HepG2 (cell line): ENCODE data around the gene MC1R. TPM values are rescaled to one million over a fixed set of nuclear protein-coding genes. Genes with fewer than 3 reads are reported as not detected.

Experiments
- KDM2A ChIP-seq: sonication (generic); formaldehyde crosslinking; IDR thresholded peaks from 2 replicates; pipeline ENCODE4 v1.4.0; 2020; ENCODE audit warnings: low read depth, missing genetic modification reagents, borderline replicate concordance
- KLF16 ChIP-seq, 2 experiments: sonication (generic) in 1 of 2; formaldehyde crosslinking in 1 of 2; IDR thresholded peaks; 2 replicates each; pipeline versions ENCODE4 v1.6.1 to v1.8.0; 2016 to 2023; ENCODE audit warnings: missing genetic modification reagents in 2 of 2, missing compliant biosample characterization in 1 of 2
- KLF6 ChIP-seq: IDR thresholded peaks from 2 replicates; pipeline ENCODE4 v1.8.0; 2016; ENCODE audit warnings: missing biosample characterization, missing genetic modification reagents
- RARG ChIP-seq: sonication (generic); formaldehyde crosslinking; IDR thresholded peaks from 2 replicates; pipeline ENCODE4 v1.4.0; 2020; ENCODE audit warnings: low read depth, mild to moderate bottlenecking, missing genetic modification reagents
- SAP130 ChIP-seq: IDR thresholded peaks from 2 replicates; pipeline ENCODE4 v1.6.1; 2016; ENCODE audit warnings: low read depth
- SIN3A ChIP-seq: IDR thresholded peaks from 2 replicates; pipeline ENCODE4 v1.6.1; 2011; ENCODE audit warnings: low read depth, mild to moderate bottlenecking, control low read depth, low read length, borderline replicate concordance
- SRSF1 ChIP-seq: fragments of 200-400 bp; formaldehyde crosslinking; optimal IDR thresholded peaks from 2 replicates; pipeline ENCODE3; 2017; ENCODE audit warnings: mild to moderate bottlenecking, low read depth, low read length, moderate library complexity
- ZNF121 ChIP-seq: sonication (generic); formaldehyde crosslinking; IDR thresholded peaks from 2 replicates; pipeline ENCODE4 v1.5.0; 2020; ENCODE audit warnings: mild to moderate bottlenecking, missing genetic modification reagents
- ZNF124 ChIP-seq: sonication (generic); formaldehyde crosslinking; IDR thresholded peaks from 2 replicates; pipeline ENCODE4 v1.4.0; 2020; ENCODE audit warnings: missing genetic modification reagents
- ZNF607 ChIP-seq: sonication (generic); formaldehyde crosslinking; IDR thresholded peaks from 2 replicates; pipeline ENCODE4 v1.5.1; 2020; ENCODE audit warnings: missing genetic modification reagents, mild to moderate bottlenecking, borderline replicate concordance
- ZNF768 ChIP-seq: sonication (generic); formaldehyde crosslinking; IDR thresholded peaks from 2 replicates; pipeline ENCODE4 v1.4.0; 2020; ENCODE audit warnings: missing genetic modification reagents
- ZSCAN20 ChIP-seq: sonication (generic); formaldehyde crosslinking; IDR thresholded peaks from 2 replicates; pipeline ENCODE4 v1.4.0; 2020; ENCODE audit warnings: missing genetic modification reagents, mild to moderate bottlenecking, borderline replicate concordance
- polyA plus RNA-seq, 8 experiments: library from polyadenylated mRNA; depleted of rRNA in 3 of 8; stranded (reverse) in 7 of 8; unstranded in 1 of 8; fragments of >200 nt; fragmentation: Illumina TruSeq in 4 of 8; extraction: Trizol in 4 of 8; gene quantifications; 2 replicates each; pipeline versions ENCODE4 v1.2.1 to v1.2.3, GENCODE V29; 2011 to 2016; ENCODE audit warnings: low read depth in 4 of 8, missing spikeins in 1 of 8, mixed read lengths in 1 of 8; ENCODE audit not compliant: insufficient read depth in 1 of 8
- total RNA-seq, 5 experiments: library from RNA; depleted of rRNA; stranded (reverse); fragments of >200 nt; fragmentation: Illumina TruSeq; extraction: Trizol; gene quantifications; 2 replicates each; pipeline ENCODE4 v1.2.3, GENCODE V29; 2016; ENCODE audit warnings: low read depth in 1 of 5
- TF ChIP-seq, protein P1 (sequence below): IDR thresholded peaks from 2 replicates; pipeline ENCODE4 v1.6.1; 2016; ENCODE audit warnings: control low read depth
- TF ChIP-seq, protein P2 (sequence below): sonication (generic); formaldehyde crosslinking; IDR thresholded peaks from 2 replicates; pipeline ENCODE4 v1.9.0; 2022; ENCODE audit warnings: missing genetic modification reagents, mild to moderate bottlenecking, borderline replicate concordance
- TF ChIP-seq, protein P3 (sequence below): IDR thresholded peaks from 2 replicates; pipeline ENCODE4 v1.6.1; 2016; ENCODE audit warnings: mild to moderate bottlenecking
- TF ChIP-seq, protein P4 (sequence below): sonication (generic); formaldehyde crosslinking; IDR thresholded peaks from 2 replicates; pipeline ENCODE4 v1.4.0; 2020; ENCODE audit warnings: mild to moderate bottlenecking, missing genetic modification reagents
- TF ChIP-seq, protein P5 (sequence below): sonication (generic); formaldehyde crosslinking; IDR thresholded peaks from 2 replicates; pipeline ENCODE4 v1.4.0; 2020; ENCODE audit warnings: missing genetic modification reagents
- TF ChIP-seq, protein P6 (sequence below): sonication (generic); formaldehyde crosslinking; IDR thresholded peaks from 2 replicates; pipeline ENCODE4 v1.5.0; 2020; ENCODE audit warnings: missing genetic modification reagents

MC1R gene
- total and polyA plus RNA-seq, 2 of the 13 experiments (the other 11 are each of a cell fraction or from before 2014, with no cell fraction given) = 9.1 to 14.8 TPM

DNA sequence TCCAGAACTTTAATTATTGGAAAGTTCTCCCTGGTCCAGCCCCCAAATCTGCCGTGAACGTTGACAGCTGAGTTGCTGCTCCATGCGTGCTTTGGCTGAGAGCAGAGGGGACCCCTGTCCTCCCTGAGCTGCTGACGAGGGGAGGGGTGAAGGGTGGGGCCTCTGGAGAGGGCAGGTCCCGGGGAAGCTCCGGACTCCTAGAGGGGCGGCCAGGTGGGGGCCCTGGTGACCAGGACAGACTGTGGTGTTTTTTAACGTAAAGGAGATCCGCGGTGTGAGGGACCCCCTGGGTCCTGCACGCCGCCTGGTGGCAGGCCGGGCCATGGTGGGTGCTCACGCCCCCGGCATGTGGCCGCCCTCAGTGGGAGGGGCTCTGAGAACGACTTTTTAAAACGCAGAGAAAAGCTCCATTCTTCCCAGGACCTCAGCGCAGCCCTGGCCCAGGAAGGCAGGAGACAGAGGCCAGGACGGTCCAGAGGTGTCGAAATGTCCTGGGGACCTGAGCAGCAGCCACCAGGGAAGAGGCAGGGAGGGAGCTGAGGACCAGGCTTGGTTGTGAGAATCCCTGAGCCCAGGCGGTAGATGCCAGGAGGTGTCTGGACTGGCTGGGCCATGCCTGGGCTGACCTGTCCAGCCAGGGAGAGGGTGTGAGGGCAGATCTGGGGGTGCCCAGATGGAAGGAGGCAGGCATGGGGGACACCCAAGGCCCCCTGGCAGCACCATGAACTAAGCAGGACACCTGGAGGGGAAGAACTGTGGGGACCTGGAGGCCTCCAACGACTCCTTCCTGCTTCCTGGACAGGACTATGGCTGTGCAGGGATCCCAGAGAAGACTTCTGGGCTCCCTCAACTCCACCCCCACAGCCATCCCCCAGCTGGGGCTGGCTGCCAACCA is at the start of gene MC1R (continued):
- peak; percentile 89; the same call in 1 of the 2 replicates for TF ChIP-seq SIN3A
- TF ChIP-seq KDM2A (CRISPR knock-in tag) = peak; percentile 77
- peak; percentile 69; the same call in 1 of the 2 replicates for TF ChIP-seq ZNF124 (CRISPR knock-in tag)
- peak; percentile 59; the same call in 1 of the 2 replicates for TF ChIP-seq KLF6 (CRISPR knock-in tag)
- TF ChIP-seq SAP130 = peak; percentile 91
- TF ChIP-seq, protein P1, sequence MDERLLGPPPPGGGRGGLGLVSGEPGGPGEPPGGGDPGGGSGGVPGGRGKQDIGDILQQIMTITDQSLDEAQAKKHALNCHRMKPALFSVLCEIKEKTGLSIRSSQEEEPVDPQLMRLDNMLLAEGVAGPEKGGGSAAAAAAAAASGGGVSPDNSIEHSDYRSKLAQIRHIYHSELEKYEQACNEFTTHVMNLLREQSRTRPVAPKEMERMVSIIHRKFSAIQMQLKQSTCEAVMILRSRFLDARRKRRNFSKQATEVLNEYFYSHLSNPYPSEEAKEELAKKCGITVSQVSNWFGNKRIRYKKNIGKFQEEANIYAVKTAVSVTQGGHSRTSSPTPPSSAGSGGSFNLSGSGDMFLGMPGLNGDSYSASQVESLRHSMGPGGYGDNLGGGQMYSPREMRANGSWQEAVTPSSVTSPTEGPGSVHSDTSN = no peak
- TF ChIP-seq, protein P2, sequence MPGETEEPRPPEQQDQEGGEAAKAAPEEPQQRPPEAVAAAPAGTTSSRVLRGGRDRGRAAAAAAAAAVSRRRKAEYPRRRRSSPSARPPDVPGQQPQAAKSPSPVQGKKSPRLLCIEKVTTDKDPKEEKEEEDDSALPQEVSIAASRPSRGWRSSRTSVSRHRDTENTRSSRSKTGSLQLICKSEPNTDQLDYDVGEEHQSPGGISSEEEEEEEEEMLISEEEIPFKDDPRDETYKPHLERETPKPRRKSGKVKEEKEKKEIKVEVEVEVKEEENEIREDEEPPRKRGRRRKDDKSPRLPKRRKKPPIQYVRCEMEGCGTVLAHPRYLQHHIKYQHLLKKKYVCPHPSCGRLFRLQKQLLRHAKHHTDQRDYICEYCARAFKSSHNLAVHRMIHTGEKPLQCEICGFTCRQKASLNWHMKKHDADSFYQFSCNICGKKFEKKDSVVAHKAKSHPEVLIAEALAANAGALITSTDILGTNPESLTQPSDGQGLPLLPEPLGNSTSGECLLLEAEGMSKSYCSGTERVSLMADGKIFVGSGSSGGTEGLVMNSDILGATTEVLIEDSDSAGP (CRISPR knock-in tag) = peak; percentile 30
- TF ChIP-seq, protein P3, sequence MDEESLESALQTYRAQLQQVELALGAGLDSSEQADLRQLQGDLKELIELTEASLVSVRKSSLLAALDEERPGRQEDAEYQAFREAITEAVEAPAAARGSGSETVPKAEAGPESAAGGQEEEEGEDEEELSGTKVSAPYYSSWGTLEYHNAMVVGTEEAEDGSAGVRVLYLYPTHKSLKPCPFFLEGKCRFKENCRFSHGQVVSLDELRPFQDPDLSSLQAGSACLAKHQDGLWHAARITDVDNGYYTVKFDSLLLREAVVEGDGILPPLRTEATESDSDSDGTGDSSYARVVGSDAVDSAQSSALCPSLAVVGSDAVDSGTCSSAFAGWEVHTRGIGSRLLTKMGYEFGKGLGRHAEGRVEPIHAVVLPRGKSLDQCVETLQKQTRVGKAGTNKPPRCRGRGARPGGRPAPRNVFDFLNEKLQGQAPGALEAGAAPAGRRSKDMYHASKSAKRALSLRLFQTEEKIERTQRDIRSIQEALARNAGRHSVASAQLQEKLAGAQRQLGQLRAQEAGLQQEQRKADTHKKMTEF (CRISPR knock-in tag) = no peak; the same call in 1 of the 2 replicates
- peak; percentile 56 for TF ChIP-seq SRSF1
- TF ChIP-seq ZNF607 (CRISPR knock-in tag) = peak; percentile 56
- TF ChIP-seq, protein P4, sequence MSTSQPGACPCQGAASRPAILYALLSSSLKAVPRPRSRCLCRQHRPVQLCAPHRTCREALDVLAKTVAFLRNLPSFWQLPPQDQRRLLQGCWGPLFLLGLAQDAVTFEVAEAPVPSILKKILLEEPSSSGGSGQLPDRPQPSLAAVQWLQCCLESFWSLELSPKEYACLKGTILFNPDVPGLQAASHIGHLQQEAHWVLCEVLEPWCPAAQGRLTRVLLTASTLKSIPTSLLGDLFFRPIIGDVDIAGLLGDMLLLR (CRISPR knock-in tag) = peak; percentile 94; the same call in 1 of the 2 replicates
- TF ChIP-seq, protein P5, sequence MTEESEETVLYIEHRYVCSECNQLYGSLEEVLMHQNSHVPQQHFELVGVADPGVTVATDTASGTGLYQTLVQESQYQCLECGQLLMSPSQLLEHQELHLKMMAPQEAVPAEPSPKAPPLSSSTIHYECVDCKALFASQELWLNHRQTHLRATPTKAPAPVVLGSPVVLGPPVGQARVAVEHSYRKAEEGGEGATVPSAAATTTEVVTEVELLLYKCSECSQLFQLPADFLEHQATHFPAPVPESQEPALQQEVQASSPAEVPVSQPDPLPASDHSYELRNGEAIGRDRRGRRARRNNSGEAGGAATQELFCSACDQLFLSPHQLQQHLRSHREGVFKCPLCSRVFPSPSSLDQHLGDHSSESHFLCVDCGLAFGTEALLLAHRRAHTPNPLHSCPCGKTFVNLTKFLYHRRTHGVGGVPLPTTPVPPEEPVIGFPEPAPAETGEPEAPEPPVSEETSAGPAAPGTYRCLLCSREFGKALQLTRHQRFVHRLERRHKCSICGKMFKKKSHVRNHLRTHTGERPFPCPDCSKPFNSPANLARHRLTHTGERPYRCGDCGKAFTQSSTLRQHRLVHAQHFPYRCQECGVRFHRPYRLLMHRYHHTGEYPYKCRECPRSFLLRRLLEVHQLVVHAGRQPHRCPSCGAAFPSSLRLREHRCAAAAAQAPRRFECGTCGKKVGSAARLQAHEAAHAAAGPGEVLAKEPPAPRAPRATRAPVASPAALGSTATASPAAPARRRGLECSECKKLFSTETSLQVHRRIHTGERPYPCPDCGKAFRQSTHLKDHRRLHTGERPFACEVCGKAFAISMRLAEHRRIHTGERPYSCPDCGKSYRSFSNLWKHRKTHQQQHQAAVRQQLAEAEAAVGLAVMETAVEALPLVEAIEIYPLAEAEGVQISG = peak; percentile 73
- TF ChIP-seq ZNF121 (CRISPR knock-in tag) = peak; percentile 16; the same call in 1 of the 2 replicates
- no peak; the same call in 1 of the 2 replicates for TF ChIP-seq RARG
- TF ChIP-seq, protein P6, sequence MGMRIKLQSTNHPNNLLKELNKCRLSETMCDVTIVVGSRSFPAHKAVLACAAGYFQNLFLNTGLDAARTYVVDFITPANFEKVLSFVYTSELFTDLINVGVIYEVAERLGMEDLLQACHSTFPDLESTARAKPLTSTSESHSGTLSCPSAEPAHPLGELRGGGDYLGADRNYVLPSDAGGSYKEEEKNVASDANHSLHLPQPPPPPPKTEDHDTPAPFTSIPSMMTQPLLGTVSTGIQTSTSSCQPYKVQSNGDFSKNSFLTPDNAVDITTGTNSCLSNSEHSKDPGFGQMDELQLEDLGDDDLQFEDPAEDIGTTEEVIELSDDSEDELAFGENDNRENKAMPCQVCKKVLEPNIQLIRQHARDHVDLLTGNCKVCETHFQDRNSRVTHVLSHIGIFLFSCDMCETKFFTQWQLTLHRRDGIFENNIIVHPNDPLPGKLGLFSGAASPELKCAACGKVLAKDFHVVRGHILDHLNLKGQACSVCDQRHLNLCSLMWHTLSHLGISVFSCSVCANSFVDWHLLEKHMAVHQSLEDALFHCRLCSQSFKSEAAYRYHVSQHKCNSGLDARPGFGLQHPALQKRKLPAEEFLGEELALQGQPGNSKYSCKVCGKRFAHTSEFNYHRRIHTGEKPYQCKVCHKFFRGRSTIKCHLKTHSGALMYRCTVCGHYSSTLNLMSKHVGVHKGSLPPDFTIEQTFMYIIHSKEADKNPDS (CRISPR knock-in tag) = peak; percentile 63; the same call in 1 of the 2 replicates
- TF ChIP-seq ZNF768 (CRISPR knock-in tag) = peak; percentile 48; the same call in 1 of the 2 replicates
- peak in 1 of 2 experiments; percentile 95; a peak in 2 of 4 replicates for TF ChIP-seq KLF16 (CRISPR knock-in tag; IDR thresholded peaks at IDR 0.05)
- no peak for TF ChIP-seq ZSCAN20 (CRISPR knock-in tag)
